GM19023 (cell line): ENCODE measurements around the gene DEFB110.

ENCODE experiments used
- ATAC-seq: cut with Tn5 transposase; IDR thresholded peaks from one replicate; pipeline ENCODE4 v1.9.1; 2021; ENCODE audit warnings: mild to moderate bottlenecking, moderate library complexity; ENCODE audit not compliant: unreplicated experiment

The DEFB110 gene

DNA sequence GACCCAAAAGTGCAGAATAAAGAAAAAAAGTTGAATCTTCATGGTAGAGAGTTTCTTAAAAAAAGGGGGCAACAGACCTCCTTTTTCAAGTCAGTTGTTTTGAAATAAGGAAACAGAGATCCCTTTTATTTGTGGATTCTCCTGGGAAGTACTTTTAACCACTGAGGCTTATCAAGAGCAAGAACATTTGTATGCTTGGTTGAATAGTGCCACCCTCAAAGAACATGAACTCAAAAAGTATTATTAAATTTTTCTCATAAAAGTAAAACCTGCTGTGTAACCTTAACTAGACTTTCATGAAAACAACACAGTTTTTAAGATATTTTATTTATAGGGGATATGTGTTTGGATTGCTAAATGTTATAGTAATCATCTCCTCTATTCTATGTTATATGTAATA, at the start of gene DEFB110:
TSS of gene DEFB110 (minus strand) at position 101 of the 400 bp plus-strand sequence. CDS start at position 42, 59 bp downstream.
- ATAC-seq = no peak

GRCh38 chr6:50070101-50070500, 48.3 kb upstream of the DEFB110 start:
- ATAC-seq = no peak

DNA sequence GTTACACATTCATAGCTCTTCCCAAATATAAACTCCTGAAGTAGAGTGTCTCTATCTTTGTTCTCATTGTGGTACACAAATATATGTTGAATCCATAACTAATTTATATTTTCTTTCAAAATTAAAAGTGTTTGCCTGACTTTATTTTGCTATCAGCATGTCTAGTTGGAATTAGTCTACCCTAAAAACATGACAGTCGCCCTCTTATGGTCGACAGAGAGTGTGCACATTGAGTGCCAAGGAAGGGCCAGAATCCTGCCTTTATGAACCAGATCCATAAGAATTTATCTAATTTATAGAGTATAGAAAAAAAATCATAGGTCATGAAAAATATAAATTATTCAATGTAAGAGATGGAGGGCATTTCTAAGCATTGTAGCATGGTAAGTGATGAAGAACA, 40.3 kb upstream of the DEFB110 start:
- no peak for ATAC-seq

GRCh38 chr6:50056242-50056641, 34.4 kb upstream of the DEFB110 start:
- no peak for ATAC-seq

- no peak for ATAC-seq
These were observed 28.0 kb upstream of the DEFB110 start, which contains the start of gene DEFB112 for GRCh38 chr6:50049829-50050228. Gene DEFB112, minus strand, starts transcription at chr6:50049929. Its CDS starts 60 bp downstream, at chr6:50049869.

GRCh38 chr6:50047026-50047425, 25.2 kb upstream of the DEFB110 start:
- no peak for ATAC-seq

GRCh38 chr6:50030777-50031562, 9.2 kb upstream of the DEFB110 start:
- ATAC-seq = peak; percentile 66

- ATAC-seq = no peak
These were observed 8.6 kb upstream of the DEFB110 start for GRCh38 chr6:50030350-50030749.

DNA sequence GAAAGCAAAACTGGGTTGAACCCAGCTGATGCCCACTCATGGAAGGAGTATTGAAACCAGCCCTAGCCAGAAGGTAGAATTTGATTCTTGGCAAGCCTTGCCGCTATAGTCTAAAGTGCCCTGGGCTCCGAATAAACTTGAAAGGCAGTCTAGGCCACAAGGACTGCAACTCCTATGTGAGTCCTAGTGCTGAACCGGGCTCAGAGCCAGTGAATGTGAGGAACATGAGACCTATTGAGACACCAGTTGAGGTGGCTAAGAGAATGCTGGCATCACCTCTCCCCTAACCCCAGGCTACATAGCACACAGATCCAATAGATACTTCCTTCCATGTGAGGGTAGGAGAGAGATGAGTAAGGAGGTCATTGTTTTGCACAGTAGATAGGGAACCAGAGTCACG, 3.5 kb upstream of the DEFB110 start:
- no peak for ATAC-seq

DNA sequence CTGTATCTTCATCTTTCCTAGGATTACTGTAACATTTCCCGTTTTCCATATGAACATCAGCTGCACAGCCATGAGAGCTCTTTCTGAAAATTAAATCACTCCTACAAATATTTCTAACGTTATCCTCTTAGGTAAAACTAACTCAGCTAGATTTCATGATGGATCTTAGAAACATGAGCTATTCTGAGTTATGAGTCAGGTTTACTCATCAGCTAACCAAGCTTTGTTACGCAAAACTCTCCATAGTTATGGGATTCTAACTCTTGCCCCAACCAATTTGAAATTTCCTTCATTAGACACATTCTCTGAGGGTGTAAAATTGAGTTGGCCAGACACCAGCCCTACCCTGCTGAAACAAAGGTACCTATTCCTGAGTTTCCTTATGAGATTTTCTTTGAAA, 14.0 kb downstream of the DEFB110 start:
- ATAC-seq = no peak

DNA sequence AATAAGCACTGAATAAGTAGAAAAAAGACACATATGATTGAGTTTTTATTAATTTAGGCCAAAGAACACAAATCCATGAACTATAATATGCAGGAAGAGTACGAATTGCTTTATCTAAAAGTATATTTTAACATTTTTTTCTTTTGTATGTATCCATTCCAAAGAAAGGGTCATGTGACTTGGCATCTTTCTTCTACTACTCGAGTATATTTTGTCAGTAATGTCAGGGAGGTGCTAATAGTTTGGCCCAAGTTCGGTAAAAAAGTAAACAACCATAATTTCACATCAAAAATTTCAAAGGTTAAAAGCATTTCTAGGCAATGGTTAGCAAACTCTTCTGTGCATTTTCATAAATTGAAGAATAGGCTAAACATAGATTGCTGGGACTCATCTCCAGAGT, 18.7 kb downstream of the DEFB110 start:
- no peak for ATAC-seq

DNA sequence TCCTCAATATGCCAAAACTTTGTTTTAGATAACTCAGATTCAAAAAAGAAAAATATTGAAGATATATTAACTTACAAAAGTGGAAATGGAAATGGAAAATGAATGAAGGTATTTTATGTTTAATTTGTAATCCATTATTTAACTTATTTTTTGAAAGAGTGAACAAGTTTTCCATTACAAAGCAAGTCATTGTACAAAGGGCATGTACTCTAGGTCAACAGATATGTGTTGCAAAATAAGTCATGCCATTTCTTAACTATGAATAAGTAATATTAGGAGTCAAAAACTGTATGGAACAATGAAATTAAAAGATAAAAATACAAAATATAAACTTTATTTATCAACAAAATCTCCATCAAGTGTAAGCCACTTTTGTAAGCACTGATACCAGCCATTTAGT, 26.5 kb downstream of the DEFB110 start:
- no peak for ATAC-seq

GRCh38 chr6:49988900-49989299, 32.9 kb downstream of the DEFB110 start:
- ATAC-seq = no peak

- no peak for ATAC-seq
These were observed 34.0 kb downstream of the DEFB110 start for GRCh38 chr6:49987749-49988148.

- no peak for ATAC-seq
These were observed 35.2 kb downstream of the DEFB110 start for GRCh38 chr6:49986551-49986950.

GRCh38 chr6:49982046-49982445, 39.7 kb downstream of the DEFB110 start:
- ATAC-seq = no peak

DNA sequence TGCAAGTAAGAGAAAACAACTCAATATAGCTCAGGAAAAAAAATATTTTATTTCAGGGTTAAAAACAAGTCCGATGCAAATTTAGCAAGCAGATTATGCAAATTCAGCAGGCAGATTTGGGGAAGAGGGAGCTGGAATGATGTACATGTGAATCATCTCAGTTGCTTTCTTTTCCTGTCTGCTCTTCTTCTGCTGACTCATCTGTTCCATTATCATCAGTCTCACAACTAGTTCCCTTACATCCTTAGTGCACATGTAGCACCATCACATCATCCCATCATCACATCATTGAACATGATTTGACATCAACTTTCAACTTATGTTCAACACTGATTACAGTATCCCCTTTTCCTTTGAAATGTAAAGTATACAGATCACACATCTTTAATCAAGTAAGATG, 40.9 kb downstream of the DEFB110 start:
- ATAC-seq = peak; percentile 59

DNA sequence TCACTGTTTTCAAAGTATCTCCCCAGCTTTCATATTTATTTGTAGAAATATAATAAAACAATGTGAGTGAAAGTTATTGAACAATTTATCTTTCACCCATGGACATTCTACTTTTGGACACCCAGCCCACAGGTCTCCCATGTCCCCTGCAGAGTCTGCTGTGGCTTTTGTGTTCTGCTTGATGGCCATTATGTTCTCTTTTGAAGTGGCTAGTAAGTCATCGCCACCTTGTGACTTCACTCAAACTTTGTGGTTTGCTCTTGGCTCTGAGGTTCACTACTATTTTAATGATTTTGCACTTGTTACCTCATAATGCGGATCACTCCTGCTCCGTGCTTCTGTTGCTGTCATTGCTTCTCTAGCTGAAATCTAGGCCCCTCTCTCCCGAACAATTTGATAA, 42.2 kb downstream of the DEFB110 start:
- ATAC-seq = peak; percentile 42

DNA sequence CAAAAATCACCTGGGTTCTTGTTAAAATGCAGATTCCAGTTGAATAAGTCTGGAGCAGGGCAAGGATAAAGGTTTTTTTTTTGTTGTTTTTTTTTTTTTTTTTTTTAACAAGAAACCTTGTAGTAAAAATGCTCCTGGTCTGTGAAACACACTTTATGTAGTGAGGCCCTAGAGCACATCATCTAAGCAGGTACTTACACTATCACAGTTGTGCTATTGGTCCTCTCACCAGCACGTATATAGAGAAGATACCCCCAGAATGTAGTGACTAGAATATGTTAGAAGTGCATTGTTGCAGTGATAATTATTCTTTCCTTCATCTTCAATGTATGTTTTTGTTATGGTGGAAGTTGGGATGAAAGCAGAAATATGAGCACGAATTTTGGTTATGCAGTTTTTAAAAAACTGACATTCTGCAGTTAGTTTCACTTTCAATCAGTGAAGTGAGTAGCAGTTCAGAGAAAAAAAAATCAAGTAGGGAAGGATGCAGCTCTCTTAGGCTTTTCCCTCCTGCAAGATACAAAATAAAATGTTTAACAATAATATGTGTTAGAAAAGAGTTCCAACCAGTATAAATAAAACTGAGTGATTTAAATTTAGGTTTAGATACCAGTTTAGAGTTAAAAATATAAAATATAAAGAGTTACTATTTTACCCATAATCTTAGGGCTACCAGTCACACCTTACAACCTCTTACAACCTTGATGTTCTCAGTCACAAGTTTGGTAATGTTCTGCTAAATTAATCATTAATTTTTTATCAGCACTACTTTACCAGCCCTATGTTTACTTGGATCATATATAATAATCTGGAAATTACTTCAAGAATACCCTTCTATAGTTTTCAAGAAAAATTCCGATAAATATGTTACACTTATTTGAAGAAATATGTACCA, 43.2 kb downstream of the DEFB110 start:
- no peak for ATAC-seq

GRCh38 chr6:49969605-49970004, 52.2 kb downstream of the DEFB110 start, which contains the start of gene DEFB113:
Gene DEFB113, minus strand, starts transcription at chr6:49969625. Its CDS starts 0 bp downstream, at chr6:49969625.
- ATAC-seq = no peak
